Measurements from ENCODE around the gene ISYNA1. TPM values are rescaled to one million over a fixed set of nuclear protein-coding genes. Genes with fewer than 3 reads are reported as not detected.

Gene ISYNA1
- total and polyA plus RNA-seq, 2 donors (not counting 3 experiments of a cell fraction or from before 2014, with no cell fraction given) = 69.0 to 70.2 TPM

GRCh38 chr19:18452386-18452785, 14.5 kb upstream of the ISYNA1 start:
- ChIA-PET POLR2A (no interaction called here), CTCF (interaction anchor here (1.0 to 6.8 kb wide), 3 partner anchors 10 to 534 kb away, joined by 5 to 127 read pairs (median 8); no protein-coding TSS in a partner anchor)
- Histone ChIP-seq H3K36me3 (ENCODE audit: control insufficient read depth in 2 of 2, extremely low read depth in 1 of 2, insufficient read depth in 2 of 2, low read length in 2 of 2) (peaks cover 6 to 36% of the 10 kb centered on the region in 2 experiments), H2AFZ (ENCODE audit: low read depth, low read length) (no peak overlapping the region), H3K27me3 (ENCODE audit: control insufficient read depth in 2 of 2, insufficient read depth in 2 of 2, low read length in 2 of 2) (no peaks in the 10 kb centered on the region), H3K9me3 (replicated peaks; ENCODE audit: control insufficient read depth, insufficient read depth, low read length) (no peaks in the 10 kb centered on the region), H3K4me1 (ENCODE audit: control insufficient read depth, extremely low read depth, insufficient read depth, low read length) (no peaks in the 10 kb centered on the region), H3K4me2 (ENCODE audit: insufficient read depth, low read length) (no peak overlapping the region), H3K27ac (ENCODE audit: insufficient read depth, low read depth, low read length) (no peak overlapping the region), H4K20me1 (replicated peaks; ENCODE audit: control insufficient read depth, extremely low read depth, insufficient read depth, low read length) (no peaks in the 10 kb centered on the region), H3K4me3 (replicated peaks in 1 of 3; ENCODE audit: insufficient read depth in 1 of 3, low read depth in 1 of 3, low read length in 3 of 3) (no peak overlapping the region), H3K79me2 (ENCODE audit: control insufficient read depth, insufficient read depth, low read length) (no peaks in the 10 kb centered on the region), H3K9ac (replicated peaks; ENCODE audit: extremely low read depth, insufficient read depth, low read length) (no peak overlapping the region), H3K9me1 (replicated peaks; ENCODE audit: control insufficient read depth, extremely low read depth, insufficient read depth, low read length) (no peaks in the 10 kb centered on the region)
- DNase-seq (ENCODE audit: low read depth, low spot score) = no peak
- dilution Hi-C loops (cut with MboI; ENCODE audit: extremely low pct_ligation_motif_present, low sequenced_read_pairs) (no loop called here), intact Hi-C loops (cut with micrococcal nuclease) (loop anchor here (5.0 to 10.0 kb wide), 2 partner anchors 225 to 462 kb away; partner anchors contain the start of genes COPE and DDX49)
- BruUV-seq (replicated peaks) = no TSS peak
- TF ChIP-seq EZH2 (IDR thresholded peaks at IDR 0.05; ENCODE audit: borderline replicate concordance, low read depth, low read length, severe bottlenecking) (no peak), GATA2 (IDR thresholded peaks at IDR 0.05; ENCODE audit: insufficient read depth, insufficient read length, low read depth, low read length) (no peak), MYC (IDR thresholded peaks at IDR 0.05; ENCODE audit: low read depth, low read length) (no peak), CTCF (IDR thresholded peaks at IDR 0.05; ENCODE audit: extremely low read depth in 1 of 2, insufficient read depth in 1 of 2, low read depth in 1 of 2, low read length in 2 of 2) (no peak), FOS (IDR thresholded peaks at IDR 0.05; ENCODE audit: borderline replicate concordance, insufficient read depth, low read length) (no peak), POLR2AphosphoS5 (IDR thresholded peaks at IDR 0.05; ENCODE audit: insufficient read depth, low read depth, low read length) (no peak), POLR2A (IDR thresholded peaks at IDR 0.05; ENCODE audit: low read depth, low read length) (no peak), MAX (IDR thresholded peaks at IDR 0.05; ENCODE audit: insufficient read depth, insufficient read length) (no peak), JUN (IDR thresholded peaks at IDR 0.05; ENCODE audit: borderline replicate concordance, insufficient read depth, insufficient read length, low read depth) (no peak)
- no peak for FAIRE-seq
